NK-92 (cell line): ENCODE data around the gene NRIP1.

Experiments used
- DNase-seq: peaks from one replicate; lab custom pipeline; 2025; ENCODE audit not compliant: unreplicated experiment; lab: John Stamatoyannopoulos, UW

Gene NRIP1

DNA sequence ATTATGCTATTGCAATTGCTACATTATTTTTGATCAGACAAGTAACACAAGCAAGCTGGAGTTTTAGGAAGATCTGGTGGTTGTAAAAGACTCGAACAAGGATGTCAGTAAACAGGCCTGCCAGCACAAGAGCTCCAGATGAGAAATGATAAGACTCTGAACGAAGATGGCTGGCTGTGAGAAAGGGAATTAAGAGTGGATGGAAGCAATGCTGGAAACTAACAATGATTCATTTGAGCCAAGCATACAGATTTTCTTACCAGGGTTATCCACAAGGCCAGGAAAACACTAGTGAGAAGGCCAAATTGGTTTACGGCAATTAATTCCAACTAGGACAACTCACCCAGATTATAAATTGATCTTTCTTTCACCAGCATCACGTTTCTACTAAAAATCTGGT lies 54.2 kb downstream of the NRIP1 start:
- DNase-seq = no peak

DNA sequence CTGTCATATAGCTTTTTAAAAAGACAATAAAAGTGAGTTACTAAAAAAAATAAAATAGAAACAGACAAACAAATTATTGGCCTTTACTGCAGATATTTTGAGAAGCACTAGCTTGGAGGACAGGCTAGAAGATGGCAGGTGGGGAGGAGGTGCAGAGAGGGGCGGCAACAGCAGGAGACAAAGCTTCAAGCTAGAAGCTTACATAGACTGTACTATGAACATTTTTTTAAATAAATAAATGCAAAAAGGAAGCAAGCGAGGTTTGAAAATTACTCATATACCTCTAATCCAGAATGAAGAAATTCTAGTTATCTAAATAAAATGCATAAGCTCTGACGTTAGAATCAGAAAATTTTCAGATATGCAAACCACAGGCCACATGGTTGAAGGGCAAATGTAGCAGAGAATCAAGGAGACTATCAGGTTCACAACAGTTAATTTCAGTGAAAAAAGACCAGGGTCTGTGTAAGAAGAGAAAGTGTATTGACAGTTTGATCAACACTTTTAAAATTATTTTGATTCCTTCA lies 54.9 kb downstream of the NRIP1 start:
- DNase-seq = no peak

DNA sequence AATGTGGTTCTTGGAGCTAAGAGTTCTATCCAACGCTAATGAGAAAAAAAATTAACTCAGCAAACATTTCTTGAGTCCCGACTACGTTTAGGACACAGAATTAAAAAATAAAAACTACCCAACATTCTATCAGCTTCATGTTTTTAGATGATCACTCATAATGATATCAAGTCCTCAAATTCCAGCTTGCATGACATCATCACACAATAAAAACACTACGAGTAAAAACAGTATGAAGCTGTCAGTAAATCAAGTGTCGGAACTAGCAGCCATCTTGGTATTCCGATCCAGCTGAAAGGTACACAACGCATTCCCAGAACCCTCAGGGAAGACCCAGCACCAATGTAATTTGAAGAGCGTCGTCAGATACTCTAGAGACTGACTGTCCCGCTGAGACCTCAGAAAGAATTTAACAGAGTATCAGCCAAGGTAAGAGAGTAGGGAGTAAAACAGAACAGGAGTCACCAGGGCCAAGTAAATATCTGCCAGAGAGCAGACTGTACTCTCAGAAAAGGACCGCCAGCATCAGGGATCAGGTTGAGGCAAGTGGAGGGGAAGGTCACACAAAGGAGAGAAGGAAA lies 57.0 kb downstream of the NRIP1 start:
- DNase-seq = no peak

DNA sequence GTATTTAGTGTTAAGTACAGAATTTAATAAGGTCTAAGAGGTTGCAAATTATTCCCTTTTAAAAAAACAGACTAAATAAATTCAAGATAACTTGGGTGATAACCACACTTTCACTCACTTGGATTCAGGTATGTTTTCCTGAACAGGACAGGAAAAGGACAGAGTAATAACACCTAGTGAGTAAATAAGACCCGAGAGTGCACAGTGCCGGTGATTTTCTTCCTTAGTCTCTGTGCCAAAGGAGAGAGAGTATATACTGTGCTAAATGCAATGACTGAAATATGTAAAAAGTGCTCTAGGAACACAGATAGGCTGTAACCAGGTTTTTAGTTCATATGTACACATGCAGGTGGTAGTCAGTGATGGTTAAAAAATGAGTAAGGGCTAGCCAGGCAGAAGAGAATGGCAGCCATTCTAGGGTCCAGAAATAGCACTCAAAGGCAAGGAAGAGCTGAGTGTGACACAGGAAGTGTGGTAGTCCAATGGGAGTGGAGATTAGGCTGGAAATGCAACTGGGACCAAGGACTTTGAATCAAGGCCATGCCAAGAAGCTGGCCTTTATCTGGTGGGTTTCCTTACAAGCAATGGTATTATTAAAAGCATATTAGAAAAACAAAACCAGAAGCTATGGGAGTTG lies 58.1 kb downstream of the NRIP1 start:
- no peak for DNase-seq

DNA sequence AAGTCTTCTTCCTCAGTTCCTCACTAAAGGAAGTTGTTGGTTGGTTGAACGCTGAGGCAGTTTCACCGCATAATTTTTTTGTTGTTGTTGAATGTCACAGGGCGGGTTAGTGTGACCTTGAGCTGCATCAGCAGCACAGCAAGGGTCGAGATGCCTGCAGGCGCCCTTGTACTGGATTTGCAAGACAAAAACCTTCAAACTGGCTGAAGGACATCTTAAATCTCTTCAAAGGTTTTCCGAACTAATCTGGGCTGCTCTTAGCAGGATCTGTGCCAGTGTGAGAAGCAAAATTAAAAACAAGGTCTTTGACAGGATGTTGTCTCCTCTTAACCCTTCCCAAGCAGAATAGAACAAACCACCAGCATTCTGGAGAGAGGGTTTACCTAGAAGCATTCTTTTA lies 59.4 kb downstream of the NRIP1 start:
- no peak for DNase-seq

DNA sequence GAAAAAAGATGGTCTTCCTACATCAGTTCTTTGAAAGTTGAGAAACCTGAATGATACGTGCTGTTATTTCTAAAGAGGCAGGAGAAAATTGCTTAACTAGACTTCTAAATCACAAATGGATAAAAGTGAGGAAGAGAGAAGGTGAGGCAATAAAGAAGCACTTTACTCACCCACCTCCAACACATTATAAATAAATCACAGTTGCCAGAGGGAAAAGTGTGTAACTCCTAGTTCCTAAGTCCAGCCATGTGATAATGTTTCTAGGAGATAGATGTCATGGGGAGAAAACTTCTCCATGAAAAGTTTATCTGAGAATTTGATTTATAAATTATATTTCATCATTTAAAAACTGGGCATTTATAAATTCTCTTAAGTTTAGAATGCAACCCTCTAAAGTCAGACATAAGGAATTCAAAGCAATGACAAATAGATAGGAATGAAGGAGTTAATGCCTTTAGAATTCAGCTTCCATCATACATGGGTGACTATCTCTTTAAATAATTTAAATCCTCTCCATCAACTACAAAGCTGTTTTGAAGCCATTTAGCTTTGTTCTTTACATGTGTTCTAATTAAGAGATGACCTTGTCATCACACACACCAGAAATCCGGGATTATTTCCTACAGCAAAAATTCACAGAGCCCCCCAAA lies 60.0 kb downstream of the NRIP1 start:
- no peak for DNase-seq

DNA sequence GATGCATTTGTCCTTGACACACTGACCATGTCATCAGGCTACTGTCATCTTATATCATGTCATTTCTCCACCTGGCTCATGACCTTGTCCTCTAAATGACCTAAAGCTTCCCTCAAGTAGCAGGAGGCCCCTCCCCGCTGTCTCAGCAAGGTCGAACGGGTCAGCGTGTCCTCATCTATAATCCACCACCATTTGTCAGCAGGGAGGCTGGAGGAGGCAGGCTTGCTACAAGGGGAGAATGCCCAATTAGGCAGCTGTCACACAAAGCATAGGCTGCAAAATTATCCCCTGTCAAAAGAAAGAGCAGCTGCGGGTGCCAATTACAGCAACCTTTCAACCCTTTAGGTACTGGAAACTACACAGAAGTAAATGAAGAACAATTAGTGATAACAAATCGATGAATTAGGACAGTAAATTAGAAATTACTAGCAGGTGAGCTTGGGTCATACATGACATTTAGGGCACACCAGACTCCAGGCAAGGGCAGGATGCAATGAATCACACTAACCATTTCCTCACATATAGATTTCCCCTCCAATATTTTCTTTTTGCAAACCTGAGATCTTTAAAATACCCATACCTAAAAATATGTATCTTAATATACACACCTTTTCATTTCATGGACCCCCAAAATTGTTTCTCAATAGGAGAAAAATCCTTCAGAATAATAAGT lies 61.2 kb downstream of the NRIP1 start:
- no peak for DNase-seq

DNA sequence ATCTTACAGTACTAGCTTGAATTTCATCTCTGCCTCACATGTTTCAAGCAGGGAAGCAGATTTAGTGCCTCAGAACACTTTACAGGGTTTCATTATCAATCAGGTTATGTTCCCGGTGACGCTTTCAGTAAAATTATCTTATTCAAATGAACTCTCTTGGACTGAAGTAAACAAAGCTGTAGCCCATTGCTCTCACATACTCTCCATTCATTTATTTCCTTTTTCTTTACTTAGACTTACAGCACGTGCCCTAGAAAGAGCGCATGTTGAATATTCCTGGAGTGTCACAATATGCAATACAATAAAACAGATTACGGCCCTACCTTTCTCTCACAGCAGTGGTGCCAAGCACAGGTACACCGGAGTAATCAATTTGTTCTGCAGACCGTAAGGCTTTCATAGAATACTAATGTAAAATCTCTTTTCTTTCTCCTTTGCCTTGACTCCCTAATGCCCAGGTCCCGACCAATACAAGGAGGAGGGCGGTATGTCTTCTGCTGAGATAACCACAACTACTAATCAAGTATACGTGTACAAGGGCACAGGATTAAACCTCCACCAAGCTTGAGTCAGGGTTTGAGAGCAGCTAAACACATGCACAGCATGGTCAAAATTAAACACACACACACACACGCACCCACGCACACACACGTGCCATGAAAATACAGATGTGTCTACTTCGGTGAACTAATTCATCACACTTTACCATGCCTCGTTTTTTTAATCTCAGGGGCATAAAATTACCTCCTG lies 62.8 kb downstream of the NRIP1 start:
- no peak for DNase-seq

DNA sequence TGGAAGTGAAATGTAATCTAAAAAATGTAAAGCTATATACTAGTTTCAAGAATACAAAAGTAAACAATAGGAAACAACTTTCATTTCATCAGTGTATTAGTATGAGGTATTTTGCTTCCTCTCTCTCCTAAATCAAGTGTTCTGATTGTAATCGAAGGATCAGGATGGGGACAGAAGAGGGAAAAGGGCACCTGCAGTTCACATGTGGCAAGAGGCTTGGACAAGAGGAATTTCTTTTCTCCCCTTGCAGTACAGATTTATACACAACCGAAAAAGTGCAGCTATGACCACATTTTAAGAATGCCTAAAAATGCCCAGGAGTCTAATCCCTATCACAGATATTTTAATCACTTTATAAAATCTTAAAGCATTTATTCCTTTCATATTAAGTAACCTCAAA lies 63.7 kb downstream of the NRIP1 start:
- no peak for DNase-seq

DNA sequence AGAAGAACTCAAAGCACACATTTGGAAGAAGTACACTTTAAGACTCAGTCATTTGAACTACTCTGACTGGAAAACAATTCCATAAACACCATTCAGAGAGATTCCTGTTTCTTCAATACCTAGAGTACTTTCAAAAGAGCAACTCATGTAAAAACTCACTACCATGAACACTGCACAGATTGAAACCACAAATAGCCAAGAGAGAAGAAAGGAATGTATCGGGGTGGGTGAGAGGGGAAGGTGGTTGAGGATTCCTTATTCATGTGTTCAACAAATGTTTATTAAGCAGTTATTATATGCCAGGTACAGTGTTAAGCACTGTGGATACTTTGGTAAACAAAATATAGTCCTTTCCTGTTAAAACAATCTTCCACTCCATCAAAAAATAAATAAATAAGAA lies 64.7 kb downstream of the NRIP1 start:
- no peak for DNase-seq

DNA sequence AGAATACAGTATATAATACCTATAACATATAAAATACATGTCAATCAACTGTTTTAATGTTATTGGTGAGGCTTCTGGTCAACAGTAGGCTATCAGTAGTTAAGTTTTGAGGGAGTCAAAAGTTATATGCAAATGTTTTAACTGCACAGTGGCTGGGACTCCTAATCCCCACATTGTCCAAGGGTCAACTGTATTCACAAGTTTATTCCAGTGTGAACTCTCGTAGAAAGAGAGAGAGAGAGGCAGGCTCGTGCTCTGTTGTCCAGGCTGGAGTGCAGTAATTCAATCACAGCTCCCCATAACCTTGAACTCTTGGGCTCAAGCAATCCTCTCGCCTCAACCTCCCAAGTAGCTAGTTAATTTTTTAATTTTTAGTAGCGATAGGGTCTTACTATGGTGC lies 66.0 kb downstream of the NRIP1 start:
- no peak for DNase-seq

DNA sequence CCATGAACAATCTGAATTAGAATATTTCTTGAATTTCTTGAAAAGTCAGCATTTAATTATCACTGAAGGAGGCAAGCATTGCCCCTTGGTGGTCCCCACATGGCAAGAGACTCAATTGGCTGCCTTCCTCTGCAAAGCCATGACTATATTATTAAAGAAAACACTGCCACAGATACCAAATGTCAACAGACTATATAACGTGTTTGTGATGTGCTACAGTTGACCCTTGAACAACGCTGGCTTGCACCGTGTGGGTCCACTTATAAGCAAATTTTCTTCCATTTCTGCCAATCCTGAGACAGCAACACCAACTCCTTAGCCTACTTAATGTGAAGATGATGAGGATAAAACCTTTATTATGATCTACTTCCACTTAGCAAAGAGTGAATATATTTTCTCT lies 66.5 kb downstream of the NRIP1 start:
- no peak for DNase-seq

DNA sequence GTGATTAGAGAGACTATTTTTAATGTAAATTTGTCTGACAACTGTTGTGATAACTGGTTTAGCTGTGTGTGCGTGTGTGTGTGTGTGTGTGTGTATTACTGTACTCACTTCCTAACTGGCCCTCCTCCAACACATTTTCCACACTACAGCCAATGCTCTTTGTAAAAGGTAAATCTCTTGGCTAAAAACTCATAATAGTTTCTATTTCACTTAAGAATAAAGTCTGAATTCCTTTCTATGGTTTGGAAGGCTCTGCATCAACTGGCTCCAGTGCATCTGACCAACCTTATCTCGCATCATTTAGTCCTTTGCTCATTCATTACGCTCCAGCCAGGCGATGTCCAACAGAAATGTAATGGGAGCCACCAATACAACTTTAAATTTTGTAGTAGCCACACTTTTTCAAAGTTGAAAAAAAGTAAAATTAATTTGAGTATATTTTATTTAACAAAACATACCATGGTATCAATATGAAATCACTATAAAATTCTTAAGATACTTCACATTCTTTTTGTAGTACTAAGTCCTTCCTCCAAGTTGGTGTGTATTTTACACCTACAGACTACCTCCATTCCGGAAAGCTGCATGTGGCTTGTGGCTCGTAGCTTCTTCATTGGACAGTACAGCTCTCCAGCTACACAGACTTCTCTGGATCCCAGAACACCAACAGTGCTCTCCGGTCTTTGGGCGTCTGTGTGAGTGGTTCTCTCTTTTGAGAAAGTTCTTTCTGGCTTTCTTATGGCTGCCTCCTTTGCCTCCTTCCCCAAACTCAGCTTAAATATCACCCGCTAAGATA lies 68.9 kb downstream of the NRIP1 start:
- no peak for DNase-seq

DNA sequence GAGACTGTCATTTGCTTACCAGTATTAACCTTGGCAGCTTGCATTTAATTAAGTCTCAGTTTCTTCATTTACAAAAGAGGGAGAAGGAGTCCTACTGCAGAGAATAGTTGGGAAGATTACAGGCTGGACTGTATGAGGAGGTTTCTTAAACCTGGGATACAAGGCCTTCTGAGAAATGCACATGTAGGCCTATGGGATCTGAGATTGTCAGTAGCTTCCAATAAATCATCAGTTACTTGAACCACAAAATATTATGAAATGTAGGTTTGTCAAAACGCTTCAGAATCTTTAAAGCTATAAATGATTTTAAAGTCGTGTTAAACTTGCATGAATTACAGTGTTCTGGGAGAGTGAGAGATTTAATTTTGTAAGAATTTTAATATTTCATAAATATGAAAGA lies 69.6 kb downstream of the NRIP1 start:
- DNase-seq = no peak

DNA sequence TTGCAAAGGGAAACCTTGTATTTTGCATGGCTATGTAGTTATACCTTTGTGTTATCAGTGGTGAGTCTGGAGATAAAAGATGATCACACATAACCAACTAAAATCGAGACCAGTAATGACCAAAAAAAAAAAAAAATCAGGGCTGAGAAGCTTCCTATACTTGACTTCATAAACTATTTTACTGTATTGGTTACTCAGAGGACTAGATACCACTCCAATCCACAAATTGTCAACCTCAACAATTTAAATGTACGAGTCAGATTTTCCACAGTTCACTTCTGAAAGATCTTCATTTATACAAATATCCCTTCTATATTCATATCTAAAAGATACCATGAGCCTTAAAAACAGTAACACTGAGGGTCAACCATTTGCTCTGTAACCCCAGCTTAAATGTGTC lies 71.7 kb downstream of the NRIP1 start:
- DNase-seq = no peak

DNA sequence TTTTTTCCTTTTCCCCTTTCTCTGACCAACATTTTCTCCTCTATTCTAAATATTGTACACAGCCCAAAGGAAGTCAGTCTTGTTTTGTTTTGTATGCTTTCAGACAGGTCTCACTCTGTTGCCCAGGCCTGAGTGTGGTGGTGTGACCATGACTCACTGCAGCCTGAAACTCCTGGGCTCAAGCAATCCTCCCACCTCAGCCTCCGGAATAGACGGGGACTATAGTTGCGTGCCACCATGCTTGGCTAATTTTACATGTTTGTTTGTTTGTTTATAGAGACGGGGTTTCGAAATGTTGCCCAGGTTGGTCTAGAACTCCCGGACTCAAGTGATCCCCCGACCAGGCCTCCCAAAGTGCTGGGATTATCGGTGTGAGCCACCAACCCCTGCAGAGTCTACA lies 72.8 kb downstream of the NRIP1 start:
- DNase-seq = no peak

DNA sequence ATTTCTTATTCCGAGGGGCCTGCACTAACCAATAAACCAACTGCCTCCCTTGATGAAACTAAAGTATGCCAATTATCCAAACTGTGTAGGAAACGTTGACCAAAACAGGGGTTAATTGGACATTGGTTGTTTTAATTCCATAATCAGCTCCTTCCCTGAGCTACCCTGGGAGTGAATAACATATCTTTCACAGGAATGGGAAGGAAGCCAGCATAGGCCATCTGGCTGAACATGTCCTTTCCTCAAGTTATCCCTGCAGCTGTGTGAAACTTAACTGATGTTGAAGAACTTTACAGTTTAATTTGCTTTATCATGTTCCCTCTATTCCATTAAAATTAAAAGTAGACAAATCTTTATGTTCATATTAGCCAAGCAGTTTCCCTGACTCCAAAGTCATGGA lies 75.4 kb downstream of the NRIP1 start:
- no peak for DNase-seq

DNA sequence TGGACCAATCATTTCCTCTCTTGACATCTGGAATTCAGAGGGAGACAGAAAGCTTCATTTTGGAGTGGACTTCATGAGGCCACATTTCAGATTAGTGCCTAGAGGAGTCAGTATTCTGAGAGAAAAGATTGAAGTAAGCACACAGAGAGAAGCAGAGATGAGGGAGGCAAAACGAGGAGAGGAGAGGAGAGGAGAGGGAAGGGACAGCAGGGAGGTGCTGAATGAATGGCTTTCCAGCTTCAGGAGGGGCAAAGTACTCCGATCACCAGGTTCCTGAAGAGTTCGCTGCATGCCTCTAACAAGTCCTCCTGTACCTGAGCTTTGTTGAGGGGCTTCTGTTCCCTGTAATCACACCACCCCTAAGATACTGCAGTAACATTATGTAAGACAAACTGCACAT lies 76.0 kb downstream of the NRIP1 start:
- no peak for DNase-seq

DNA sequence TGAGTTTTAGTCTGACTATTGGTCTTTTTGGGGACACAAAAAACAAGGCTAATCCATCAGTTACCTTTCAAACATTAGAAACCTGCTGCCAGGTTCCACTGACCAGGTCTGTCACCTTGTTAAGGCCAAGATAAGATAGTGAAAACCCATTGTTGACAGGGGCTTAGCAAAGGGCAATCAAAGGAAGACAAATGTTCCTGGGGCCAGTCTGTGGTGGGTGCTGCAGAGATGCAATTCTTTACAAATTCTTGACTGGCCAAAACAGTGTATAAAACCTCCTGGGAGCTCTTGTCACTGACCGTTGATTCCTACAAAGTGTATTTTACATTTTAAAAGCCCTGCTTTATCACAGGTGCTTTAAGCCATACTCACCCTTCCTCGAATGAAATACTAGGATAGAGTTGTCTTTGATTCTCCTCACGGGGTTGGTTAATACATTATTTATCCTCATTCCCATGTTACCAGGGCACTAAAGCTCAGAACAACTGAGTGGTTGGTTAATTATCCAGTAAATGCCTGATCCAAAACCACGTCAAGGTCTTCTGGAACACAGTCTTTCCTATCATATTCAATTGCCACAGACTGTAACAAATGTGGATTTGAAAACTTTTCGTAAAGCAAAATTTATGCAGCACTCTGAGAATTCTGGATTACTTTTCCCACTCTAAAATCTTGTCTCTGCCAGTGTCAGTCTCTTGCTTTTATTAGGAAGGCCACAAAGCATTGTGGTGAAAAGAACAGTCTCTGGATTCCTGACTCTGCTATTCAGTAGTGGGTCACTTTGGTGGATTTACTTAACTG lies 77.2 kb downstream of the NRIP1 start:
- DNase-seq = no peak

DNA sequence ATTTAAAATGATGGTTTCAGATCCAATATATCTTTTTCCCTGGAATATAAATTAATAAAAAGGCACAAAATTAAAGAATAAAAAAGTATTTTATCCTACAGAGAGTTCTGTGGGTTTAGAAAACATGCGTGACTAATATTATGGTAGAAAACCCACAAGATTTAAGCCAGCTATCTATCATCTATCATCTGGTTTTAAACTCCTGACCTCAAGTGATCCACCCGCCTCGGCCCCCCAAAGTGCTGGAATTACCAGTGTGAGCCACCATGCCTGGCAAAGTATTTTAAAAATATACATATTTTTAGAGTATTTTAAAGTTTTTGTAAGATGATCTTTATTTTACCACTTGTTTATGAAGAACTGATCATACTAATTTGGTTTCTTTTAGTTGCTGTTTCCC lies 79.5 kb downstream of the NRIP1 start:
- DNase-seq = no peak
